H1 (cell line): ENCODE measurements around the gene FARSB. TPM values are rescaled to one million over a fixed set of nuclear protein-coding genes. Genes with fewer than 3 reads are reported as not detected.

ENCODE experiments used
- CEBPB ChIP-seq: IDR thresholded peaks from 2 replicates; pipeline ENCODE4 v1.6.1; 2012; ENCODE audit warnings: low read depth, low read length
- EZH2 ChIP-seq: fragments of 200-600 bp; sonication (generic); IDR thresholded peaks from 2 replicates; pipeline ENCODE4 v1.7.1; 2012; ENCODE audit warnings: low read depth, mild to moderate bottlenecking, moderate library complexity, low read length, inconsistent platforms; ENCODE audit not compliant: severe bottlenecking
- MAX ChIP-seq: IDR thresholded peaks from 2 replicates; pipeline ENCODE4 v1.6.1; 2012; ENCODE audit warnings: inconsistent platforms
- PHF8 ChIP-seq: fragments of 200-600 bp; sonication (generic); conservative IDR thresholded peaks from 2 replicates; pipeline ENCODE4 v1.7.1; 2012; ENCODE audit warnings: low read depth, mild to moderate bottlenecking, inconsistent platforms, low read length, moderate library complexity
- POLR2AphosphoS5 ChIP-seq: IDR thresholded peaks from 2 replicates; pipeline ENCODE4 v1.6.1; 2011; ENCODE audit warnings: low read depth, low read length
- POU5F1 ChIP-seq: IDR thresholded peaks from 2 replicates; pipeline ENCODE4 v1.6.1; 2011; ENCODE audit warnings: low read depth, mild to moderate bottlenecking, low read length, moderate library complexity
- RAD21 ChIP-seq, 2 experiments: IDR thresholded peaks in 1 of 2; conservative IDR thresholded peaks in 1 of 2; 2 replicates each; pipeline ENCODE4 v1.6.1; 2011; ENCODE audit warnings: low read depth in 2 of 2, low read length in 2 of 2, improper control_type of control experiment in 1 of 2, inconsistent platforms in 1 of 2, mild to moderate bottlenecking in 1 of 2, moderate library complexity in 1 of 2
- polyA plus RNA-seq, 7 experiments: library from polyadenylated mRNA; depleted of rRNA in 3 of 7; stranded (reverse) in 5 of 7; unstranded in 2 of 7; fragments of >200 nt in 5 of 7; fragments of 200-250 nt in 2 of 7; gene quantifications; 1 replicate in 5 of 7; 2 replicates in 1 of 7; 4 replicates in 1 of 7; pipeline versions ENCODE4 v1.2.1 to v1.2.3, GENCODE V29; 2011 to 2013; ENCODE audit warnings: missing spikeins in 2 of 7, mixed read lengths in 2 of 7
- total RNA-seq: library from RNA; stranded (reverse); fragmentation: NEBNext Ultra II Directional; extraction: Animal tissue kit (Norgen Biotek cat#: 25700); gene quantifications from 2 replicates; pipeline ENCODE4 v1.2.1, GENCODE V29; 2021

The FARSB gene
- total and polyA plus RNA-seq, 2 of the 8 experiments (the other 6 are each of a cell fraction or from before 2014, with no cell fraction given) = 21.0 to 37.9 TPM

DNA sequence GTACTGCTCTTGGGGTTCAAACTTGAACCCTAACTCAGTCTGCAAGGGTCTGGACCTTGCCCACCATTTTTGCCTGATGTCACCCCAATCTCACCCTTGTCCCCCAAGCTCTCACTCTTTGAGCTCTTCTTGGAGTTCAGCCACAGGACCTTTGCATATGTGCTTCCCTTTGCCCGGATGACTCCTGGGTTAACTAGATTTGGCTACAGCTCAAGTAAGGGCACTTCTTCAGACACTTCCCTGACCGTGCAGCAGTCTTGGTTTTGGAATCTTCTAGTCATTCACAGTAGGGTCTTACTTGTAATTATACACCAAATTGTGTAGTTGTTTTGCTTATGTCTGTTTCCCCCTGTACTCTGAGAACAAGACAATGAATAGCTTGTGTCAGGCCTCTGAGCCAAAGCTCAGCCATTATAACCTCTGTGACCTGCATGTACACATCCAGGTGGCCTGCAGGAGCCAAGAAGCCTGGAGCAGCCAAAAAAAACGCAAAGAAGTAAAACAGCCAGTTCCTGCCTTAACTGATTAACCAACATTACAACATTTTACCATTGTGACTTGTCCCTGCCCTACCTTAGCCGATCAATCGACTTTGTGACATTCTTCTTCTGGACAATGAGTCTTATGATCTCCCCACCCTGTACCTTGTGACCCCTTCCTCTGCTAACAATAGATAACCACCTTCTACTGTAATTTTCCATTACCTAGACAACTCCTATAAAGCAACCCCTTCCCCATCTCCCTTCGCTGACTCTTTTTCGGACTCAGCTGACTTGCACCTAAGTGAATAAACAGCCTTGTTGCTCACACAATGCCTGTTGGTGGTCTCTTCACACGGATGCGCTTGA is 14.5 kb upstream of the FARSB start (continued):
- TF ChIP-seq PHF8 = no peak
- TF ChIP-seq EZH2 = no peak
- no peak for TF ChIP-seq CEBPB
- no peak for TF ChIP-seq POLR2AphosphoS5
- TF ChIP-seq RAD21 (IDR thresholded peaks at IDR 0.05 in 1 of 2, conservative IDR thresholded peaks at IDR 0.05 in 1 of 2; ENCODE audit: low read depth in 2 of 2, low read length in 2 of 2) = no peak
- no peak for TF ChIP-seq POU5F1
- TF ChIP-seq MAX = no peak
